ENCODE results near the gene NEURL3.
"Not testable (repeated sequence)": the region's sequence is repeated elsewhere in the genome, so short reads cannot be mapped to it uniquely, and the experiment has no call there.

The NEURL3 gene

DNA sequence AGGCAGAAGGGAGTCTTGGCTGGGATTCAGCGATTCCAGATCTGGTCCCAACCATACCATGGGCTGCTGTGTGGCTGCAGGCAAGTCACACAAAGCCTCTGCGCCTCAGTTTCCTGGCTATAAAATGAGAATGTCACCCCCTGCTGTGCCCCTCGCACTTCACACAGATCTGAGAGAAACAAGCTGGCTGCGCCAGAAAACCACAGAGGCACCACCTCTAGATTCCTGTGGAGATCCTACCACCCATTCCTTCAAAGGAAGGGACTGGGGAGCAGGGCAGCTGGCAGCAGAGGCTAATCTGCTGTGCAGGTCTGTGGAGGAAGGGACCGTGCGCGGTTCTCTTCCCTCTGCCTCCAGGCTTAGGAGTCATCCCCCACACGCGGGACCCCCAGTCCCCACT is 19.8 kb downstream of the NEURL3 start:
- DNase-seq (ENCODE audit: low read depth) = no peak

DNA sequence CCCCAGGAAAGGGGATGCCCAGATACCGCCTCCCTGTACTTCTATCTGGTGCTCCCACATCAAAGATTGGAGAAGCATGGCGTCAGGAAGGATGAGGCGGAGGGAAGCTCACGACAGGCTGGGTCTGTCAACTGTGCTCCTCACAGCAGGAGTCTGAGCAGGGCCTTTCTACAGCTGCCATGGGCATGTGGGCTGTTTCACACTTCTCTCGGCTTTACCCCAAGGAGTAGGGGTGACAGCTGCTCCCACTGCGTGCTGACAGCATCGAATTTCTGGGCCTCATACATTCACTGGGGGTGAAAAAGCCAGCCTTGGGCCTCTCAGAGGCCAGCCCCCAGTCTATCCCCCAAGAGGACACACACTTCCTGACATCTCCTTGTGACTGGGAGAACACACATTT is 21.1 kb downstream of the NEURL3 start:
- DNase-seq (ENCODE audit: low read depth) = no peak

DNA sequence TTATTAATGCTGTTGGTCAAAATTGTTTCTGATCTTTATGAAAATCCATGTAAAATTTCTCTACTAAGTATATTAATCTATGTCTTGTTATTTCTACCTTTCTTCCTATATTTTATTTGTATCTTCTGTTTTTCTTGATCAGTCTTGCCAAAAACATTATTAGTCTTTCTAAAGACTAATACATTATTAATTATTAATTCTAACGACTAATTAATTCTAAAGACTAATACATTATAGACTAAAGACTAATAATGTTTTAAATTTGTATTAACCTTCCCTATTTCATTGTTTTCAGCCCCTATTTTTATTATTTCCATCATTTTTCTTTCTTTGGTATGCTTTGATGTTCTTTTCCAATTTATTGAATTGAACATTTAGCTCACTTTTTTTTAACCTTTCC is 27.7 kb downstream of the NEURL3 start:
- DNase-seq (ENCODE audit: low read depth) = no peak

DNA sequence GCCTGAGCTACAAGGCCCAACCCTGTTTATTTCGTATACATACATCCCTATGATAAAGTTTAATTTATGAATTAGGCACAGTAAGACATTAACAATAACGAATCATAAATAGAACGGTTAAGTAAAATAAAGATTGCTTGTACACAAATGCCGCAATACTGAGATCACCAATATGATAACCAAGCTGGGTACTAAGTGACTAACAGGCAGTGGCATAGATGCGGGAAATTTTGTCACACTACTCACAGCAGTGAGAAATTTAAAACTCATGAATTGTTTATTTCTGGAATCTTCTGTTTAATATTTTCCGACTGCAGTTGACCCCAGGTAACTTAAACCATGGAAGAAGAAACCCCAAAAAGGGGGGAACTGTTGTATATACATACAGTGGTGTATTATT is 33.4 kb downstream of the NEURL3 start:
- DNase-seq (ENCODE audit: low read depth) = no peak

DNA sequence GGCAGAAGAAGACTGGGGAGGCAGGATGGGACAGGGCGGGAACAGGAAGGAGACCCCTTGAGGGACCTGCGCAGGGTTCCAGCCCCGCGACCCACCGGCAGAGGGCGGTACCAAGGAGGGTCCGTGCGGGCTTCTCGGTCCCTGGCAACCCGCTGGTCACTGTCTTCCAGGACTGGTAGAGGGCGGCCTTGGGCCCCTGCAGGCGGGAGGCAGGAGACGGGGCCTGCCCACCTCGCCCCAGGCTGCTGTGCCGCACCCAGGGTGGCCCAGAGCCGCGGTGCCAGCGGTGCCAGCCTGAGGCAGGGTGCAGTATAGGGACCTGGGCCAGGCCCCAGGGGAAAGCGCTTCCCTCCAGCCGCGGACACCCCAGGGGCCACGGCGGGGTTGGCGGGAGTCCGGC is 34.5 kb downstream of the NEURL3 start:
- peak; percentile 47 for DNase-seq (ENCODE audit: low read depth)

DNA sequence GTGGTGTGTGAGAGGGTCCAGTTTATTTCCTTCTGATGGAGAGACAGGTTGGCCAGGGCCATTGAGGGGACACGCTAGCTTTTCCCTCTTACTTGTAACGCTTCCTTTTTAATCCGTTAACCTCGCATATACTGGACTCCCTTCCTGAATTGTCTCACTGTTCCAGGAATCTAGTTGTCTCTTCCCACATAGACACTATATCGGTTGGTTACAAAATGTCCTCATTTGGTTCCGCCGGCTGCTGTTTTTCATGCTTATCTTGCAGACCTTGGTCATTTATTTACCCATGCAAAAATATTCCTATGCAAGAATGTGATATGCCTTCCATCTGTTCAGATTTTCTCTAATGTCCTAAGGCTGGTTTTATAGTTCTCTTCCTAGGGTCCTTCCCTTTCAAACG is 35.0 kb downstream of the NEURL3 start:
- no peak for DNase-seq (ENCODE audit: low read depth)

DNA sequence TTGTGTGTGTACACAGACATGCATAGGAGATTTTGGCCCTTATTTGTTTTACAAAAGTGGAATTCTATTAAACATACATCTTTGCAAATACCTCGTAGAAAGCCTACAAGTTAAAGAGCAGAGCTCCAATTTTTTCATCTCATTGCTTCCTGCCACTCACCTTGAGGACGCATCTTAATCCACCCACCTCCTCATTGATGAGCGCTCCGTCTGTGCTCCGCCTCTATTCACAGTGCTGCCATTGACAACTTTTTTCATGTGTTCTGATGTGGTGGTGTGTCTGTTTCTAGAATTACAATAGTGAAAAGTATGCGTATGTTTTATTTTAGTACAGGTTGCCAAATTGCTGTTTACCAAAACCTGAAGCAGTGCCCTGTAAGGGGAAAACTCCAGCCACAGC is 36.3 kb downstream of the NEURL3 start:
- no peak for DNase-seq (ENCODE audit: low read depth)

DNA sequence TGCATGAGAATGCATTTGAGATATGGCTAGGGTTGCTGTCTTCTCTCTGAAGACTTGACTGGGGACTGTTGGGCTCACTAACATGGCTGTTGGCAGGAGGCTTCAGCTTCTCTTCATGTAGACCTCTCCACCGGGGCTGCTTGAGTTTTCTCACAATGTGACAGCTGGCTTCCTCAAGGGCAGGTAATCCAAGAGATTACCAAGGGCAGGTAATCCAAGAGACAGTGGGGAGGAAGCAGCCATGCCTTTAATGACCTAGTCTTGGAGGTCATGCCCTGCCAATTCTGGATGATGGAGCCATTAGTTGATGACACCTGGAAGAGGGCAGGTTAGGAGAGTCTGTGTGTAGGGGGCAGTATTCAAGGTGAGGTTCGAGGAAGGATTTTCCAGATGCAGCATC is 40.5 kb downstream of the NEURL3 start:
- no peak for DNase-seq (ENCODE audit: low read depth)

DNA sequence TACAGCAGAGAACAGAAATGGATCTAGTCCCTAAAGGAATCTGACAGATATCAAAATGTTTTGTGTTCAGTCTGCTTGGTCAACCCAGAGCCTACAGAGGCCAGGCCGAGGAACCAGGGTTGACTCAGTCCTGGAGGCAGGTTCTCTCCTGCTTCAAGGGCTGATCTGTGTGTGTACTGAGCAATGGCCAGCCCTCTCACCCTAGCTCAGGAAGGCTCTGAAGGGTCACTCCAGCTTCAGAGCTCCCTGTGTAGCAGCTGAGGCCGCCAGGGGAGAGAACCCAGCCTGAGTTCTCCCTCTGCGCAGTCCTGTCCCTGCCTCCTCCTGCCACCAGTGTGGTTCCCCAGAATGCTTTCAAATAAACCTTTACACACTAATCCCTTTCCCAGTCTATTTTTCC is 41.1 kb downstream of the NEURL3 start:
- no peak for DNase-seq (ENCODE audit: low read depth)

DNA sequence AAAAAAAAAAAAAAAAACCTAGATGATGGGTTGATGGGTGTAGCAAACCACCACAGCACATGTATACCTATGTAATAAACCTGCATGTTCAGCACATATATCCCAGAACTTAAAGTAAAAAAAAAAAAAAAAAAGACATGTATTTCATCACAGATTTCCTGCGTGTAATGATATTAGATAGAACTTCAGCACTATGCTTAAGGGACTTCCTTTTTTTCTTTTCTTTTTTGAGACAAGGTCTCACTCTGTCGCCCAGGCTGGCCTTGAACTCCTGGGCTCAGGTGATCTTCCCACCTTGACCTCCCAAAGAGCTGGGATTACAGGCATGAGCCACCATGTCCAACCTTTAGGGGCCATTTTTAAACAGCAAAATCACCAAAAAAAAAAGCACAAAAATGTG is 42.0 kb downstream of the NEURL3 start:
- DNase-seq (ENCODE audit: low read depth) = no peak

DNA sequence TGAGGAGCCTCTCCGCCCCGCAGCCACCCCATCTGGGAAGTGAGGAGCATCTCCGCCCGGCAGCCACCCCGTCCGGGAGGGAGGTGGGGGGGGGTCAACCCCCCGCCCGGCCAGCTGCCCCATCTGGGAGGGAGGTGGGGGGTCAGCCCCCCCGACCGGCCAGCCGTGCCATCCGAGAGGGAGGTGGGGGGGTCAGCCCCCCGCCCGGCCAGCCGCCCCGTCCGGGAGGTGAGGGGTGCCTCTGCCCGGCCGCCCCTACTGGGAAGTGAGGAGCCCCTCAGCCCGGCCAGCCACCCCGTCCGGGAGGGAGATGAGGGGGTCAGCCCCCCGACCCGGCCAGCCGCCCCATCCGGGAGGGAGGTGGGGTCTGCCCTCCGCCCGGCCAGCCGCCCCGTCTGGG is 43.5 kb downstream of the NEURL3 start:
- not testable (repeated sequence) for DNase-seq (ENCODE audit: low read depth)

DNA sequence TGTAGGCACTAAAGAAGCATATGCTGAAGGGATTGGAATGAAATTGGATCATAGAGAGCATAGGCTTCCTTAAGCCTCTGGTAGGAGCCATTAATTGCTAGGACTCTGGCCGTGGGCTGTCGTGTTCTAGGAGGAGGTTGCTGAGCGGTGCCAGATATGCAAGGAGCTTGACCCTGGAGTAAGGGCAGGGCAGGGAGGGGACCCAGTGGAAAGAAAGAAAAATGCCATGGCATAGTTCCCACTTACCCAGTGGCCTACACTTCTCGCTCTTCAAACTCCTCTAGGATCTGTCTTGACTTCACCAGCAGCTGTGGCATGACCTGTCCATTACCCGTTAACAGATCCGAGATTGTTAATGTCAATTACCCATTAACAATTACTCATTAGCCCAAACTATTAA is 53.1 kb downstream of the NEURL3 start:
- no peak for DNase-seq (ENCODE audit: low read depth)

DNA sequence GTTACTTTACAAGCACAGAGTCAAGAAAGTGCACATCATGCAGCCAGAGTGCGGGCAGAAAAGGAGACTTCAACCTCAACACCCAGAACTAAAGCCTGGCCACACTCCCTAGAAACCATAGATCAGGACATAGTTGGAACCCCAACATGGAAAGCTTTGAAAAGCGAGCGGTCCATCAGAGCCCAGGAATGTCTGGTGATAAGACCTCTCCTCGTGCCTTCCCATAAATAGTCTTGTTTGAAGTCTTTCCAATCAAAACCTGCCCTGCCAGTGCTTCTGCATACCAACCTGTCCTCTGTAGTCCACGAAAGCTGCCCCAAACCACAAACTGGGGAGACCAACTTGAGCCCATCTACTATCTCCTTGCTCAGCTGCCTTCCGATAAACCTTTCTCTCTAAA is 55.5 kb downstream of the NEURL3 start:
- DNase-seq (ENCODE audit: low read depth) = no peak

DNA sequence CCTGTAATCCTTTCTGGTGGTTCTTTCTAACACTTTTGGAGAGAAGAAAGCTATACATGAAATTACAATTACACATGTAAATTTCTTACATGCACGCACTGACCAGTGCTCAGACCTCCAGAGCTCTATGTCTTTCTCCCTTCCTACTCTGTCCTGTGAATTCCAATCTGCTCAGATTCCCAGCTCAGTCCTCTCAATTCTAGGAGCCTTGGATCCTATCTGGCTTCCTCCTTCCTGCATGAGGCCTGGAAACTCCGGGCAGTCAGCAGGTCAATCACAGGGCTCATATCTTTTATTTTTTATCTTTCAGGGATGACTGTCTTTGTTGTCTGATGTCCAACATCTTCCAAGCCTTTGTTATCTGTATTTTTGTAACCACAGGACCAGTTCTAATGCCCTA is 56.0 kb downstream of the NEURL3 start:
- DNase-seq (ENCODE audit: low read depth) = no peak

DNA sequence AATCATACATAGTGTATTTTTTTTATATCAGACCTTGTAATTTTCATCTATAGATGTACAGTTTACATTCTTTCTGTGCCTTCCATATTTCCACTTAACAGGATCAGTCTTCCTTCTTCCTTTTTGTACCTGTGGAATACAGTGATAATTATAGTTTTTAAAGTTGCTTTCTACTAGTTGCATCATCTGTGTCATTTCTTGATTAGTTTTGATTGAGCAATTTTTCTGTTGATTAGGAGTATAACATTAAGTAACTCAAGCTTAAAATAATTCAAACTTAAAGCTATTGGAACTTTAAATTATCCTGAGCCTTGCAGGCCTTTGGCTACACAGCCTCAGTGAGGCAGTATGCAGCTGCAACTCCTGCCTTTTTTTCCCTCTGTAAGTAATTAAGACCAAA is 57.4 kb downstream of the NEURL3 start:
- no peak for DNase-seq (ENCODE audit: low read depth)
